ENCODE results near the gene LZTS2.

LZTS2 gene

DNA sequence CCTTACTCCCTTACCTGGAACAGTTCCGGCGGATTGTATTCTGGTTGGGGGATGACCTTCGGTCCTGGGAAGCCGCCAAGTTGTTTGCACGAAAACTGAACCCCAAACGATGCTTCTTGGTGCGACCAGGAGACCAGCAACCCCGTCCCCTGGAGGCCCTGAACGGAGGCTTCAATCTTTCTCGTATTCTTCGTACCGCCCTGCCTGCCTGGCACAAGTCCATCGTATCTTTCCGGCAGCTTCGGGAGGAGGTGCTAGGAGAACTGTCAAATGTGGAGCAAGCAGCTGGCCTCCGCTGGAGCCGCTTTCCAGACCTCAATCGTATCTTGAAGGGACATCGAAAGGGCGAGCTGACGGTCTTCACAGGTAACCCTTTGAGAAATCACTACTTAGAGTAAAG lies 10.5 kb upstream of the LZTS2 start:
- peak overlapping the region; percentile 84 for H3K4me3 ChIP-seq (replicated peaks; ENCODE audit: low read depth, low read length)
- no peak for DNase-seq (ENCODE audit: extremely low read depth, low read depth)
- TF ChIP-seq, protein P1, sequence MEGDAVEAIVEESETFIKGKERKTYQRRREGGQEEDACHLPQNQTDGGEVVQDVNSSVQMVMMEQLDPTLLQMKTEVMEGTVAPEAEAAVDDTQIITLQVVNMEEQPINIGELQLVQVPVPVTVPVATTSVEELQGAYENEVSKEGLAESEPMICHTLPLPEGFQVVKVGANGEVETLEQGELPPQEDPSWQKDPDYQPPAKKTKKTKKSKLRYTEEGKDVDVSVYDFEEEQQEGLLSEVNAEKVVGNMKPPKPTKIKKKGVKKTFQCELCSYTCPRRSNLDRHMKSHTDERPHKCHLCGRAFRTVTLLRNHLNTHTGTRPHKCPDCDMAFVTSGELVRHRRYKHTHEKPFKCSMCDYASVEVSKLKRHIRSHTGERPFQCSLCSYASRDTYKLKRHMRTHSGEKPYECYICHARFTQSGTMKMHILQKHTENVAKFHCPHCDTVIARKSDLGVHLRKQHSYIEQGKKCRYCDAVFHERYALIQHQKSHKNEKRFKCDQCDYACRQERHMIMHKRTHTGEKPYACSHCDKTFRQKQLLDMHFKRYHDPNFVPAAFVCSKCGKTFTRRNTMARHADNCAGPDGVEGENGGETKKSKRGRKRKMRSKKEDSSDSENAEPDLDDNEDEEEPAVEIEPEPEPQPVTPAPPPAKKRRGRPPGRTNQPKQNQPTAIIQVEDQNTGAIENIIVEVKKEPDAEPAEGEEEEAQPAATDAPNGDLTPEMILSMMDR (IDR thresholded peaks at IDR 0.05; ENCODE audit: low read depth, low read length, missing control alignments): no peak

GRCh38 chr10:100993986-100994708 lies 5.5 kb upstream of the LZTS2 start:
- TF ChIP-seq, protein P1 (IDR thresholded peaks at IDR 0.05; ENCODE audit: low read depth, low read length, missing control alignments): peak; percentile 67
- no peak overlapping the region for H3K4me3 ChIP-seq (replicated peaks; ENCODE audit: low read depth, low read length)
- no peak for DNase-seq (ENCODE audit: extremely low read depth, low read depth)

- TF ChIP-seq, protein P1 (IDR thresholded peaks at IDR 0.05; ENCODE audit: low read depth, low read length, missing control alignments): no peak
- H3K4me3 ChIP-seq (replicated peaks; ENCODE audit: low read depth, low read length): no peak overlapping the region
- DNase-seq (ENCODE audit: extremely low read depth, low read depth): no peak
Measured at GRCh38 chr10:100995181-100995580, 4.4 kb upstream of the LZTS2 start.

DNA sequence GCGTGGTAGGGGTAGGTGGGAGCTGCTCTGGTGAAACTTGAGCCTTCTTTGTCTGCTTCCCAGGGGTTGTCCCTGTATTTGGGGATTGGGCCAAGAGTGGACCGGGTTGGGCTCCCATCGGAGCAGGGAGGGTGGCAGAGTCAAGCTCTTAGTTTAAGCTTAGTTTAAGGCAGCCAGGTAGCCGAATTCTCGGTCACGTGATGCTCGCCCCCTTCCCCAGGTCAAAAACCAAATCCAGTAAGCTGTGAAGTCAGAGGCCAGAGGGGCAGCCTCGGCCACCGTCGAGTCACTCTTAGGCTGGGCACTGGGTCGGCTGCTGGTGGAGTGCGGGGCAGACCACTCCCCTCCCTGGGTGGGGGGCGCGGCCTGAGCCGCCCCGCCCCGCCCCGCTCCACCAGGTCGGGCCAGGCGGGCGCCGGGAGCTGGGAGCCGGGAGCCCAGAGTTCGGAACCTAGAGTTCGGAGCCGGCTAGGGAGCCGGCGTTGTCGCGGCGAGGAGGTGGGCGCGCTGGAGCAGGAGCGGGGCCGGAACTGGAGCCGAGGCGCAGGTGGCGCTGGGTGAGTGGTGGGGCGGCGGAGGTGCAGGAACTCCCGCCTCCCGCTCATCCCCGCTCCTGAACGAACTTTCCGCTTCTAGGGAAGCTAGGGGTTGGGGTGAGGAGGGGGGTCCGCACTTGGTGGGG lies 2.8 kb upstream of the LZTS2 start:
- DNase-seq (ENCODE audit: extremely low read depth, low read depth): no peak
- peak overlapping the region; percentile 84 for H3K4me3 ChIP-seq (replicated peaks; ENCODE audit: low read depth, low read length)
- TF ChIP-seq, protein P1 (IDR thresholded peaks at IDR 0.05; ENCODE audit: low read depth, low read length, missing control alignments): no peak

DNA sequence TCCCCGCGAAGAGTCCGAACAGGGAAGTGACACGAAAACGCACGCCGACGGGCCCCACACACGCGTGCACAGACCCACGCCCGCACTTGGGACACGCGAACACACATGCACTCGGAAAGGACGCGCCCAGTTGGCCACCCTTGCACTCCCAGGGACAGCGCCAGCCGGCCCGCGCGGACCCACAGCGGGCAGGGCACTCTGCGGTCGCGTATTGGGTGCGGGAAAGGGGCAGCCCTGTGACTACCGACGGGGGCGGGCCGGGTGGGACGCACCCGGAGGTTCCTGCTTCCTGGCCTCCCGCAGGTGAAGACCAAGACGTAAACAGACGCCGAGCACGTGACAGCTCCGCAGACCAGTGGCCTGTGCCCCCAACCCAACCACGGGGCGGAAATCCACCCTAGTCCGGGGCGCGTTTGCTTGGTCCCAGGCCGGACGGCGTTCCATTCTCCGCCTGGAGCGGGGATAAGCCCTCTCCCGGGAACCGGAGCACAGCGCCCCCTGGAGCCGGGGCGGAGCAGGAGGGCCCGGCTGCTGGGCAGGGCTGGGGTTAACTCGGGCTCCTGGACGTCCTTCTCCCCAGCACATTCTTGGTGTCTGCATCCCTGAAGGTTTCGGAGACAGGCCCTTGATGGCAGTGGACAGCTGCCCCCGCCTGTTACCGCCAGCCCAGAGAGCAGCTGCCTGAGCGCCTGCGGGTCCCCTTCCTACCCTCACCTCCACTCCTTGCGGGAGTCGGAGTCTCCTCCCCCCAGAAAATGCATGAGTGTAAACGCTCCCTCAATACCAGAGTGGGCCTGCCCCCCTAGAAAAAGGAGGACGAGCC lies 2.0 kb upstream of the LZTS2 start:
- TF ChIP-seq, protein P1 (IDR thresholded peaks at IDR 0.05; ENCODE audit: low read depth, low read length, missing control alignments): peak; percentile 90
- H3K4me3 ChIP-seq (replicated peaks; ENCODE audit: low read depth, low read length): peak overlapping the region; percentile 84
- DNase-seq (ENCODE audit: extremely low read depth, low read depth): no peak

GRCh38 chr10:100998183-100998990 lies 1.2 kb upstream of the LZTS2 start:
- H3K4me3 ChIP-seq (replicated peaks; ENCODE audit: low read depth, low read length): peak overlapping the region; percentile 84
- TF ChIP-seq, protein P1 (IDR thresholded peaks at IDR 0.05; ENCODE audit: low read depth, low read length, missing control alignments): no peak
- no peak for DNase-seq (ENCODE audit: extremely low read depth, low read depth)
